HG02610 (cell line): ENCODE results near the gene FGF23.
"Not testable (repeated sequence)": the region's sequence is repeated elsewhere in the genome, so short reads cannot be mapped to it uniquely, and the experiment has no call there.

Experiments used
- ATAC-seq: cut with Tn5 transposase; IDR thresholded peaks from one replicate; pipeline ENCODE4 v1.9.1; 2021; ENCODE audit warnings: mild to moderate bottlenecking, moderate library complexity; ENCODE audit not compliant: unreplicated experiment

The FGF23 gene

DNA sequence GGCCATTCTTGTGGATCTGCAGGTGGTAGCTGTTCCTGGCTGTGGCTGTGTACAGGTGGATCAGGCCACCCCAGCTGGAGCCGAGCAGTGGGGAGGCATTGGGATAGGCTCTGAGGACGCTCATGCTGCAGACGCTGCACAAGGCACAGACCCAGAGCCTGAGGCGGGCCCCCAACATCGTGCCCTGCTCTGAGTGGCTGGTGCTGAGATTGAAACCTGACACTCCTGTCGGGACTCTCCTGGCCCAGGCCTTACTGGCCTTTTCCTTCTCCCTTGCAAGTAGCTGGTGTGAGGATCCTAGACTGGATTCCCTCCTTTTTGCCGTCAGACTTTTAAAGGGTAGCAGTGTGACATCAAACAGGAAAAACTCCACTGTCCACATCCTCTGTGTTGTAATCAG is at the start of gene FGF23:
Gene FGF23, minus strand, starts transcription at position 308 of the 400 bp plus-strand sequence. Its CDS starts 130 bp downstream, at position 178.
- ATAC-seq, result no peak

DNA sequence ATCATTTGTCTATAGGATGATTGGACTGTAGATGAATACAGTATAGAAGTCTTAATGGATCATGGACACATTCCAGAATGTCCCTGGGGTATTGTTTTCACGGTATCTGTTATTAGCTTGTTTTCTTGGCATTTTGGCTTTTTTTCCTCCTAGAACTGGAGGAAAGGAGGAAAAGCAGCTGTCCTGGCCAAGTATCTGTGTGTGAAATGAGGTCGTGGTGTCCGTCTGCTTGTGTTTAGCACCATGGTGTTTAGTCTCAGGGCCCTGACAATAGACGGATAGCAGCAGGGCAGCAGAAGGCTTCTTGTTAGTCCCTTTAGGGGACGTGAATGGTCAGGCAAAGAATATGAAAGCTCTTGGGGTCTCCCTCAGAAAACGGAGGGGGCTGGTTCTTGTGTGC is 44.9 kb upstream of the FGF23 start:
- ATAC-seq, result no peak

DNA sequence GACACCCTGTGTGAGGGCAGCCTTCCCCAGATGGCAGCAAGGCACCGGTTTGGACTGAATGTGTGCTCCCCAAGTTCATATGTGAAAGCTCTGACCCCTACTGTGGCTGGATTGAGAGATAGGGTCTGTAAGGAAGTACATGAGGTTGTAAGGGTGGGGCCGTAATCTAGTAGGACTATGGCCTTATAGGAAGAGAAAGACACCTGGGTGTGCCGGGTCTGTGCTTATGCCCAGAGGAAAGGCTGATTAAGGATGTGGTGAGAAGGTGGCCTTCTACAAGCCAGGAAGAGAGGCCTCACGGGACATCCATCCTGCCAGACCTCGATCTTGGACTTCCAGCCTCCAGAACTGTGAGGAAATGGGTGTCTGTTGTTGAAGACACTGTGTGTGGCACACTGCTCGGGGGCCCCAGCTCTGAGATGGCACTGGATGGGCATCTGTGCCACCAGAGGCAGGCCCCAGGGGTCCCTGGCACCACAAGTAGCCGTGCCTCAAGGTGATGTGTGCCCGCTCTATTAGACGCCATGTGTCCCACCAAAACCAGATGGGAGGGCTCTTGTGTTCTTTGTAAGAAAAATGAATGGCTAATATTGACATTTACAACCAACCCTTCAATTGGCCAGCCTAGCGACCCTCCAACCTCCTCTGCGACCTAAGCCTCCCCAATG is 44.1 kb upstream of the FGF23 start:
- ATAC-seq, result no peak

DNA sequence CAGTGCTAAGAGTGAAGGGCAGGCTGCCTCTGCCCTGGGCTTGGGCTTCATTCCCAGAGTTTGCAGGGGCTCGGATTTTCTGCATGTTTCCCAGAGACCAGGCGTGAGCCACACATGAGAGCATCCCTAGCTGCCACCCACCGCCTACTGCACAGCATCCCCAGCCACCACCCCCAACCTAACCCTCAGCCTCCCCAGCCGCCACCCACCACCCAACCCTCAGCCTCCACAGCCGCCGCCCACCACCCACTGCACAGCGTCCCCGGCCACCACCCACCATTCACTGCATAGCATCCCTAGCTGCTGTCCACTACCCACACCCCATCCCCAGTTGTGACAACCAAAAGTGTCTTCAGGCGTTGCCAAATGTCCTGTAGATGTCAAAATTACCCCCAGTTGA is 43.5 kb upstream of the FGF23 start:
- ATAC-seq, result no peak

DNA sequence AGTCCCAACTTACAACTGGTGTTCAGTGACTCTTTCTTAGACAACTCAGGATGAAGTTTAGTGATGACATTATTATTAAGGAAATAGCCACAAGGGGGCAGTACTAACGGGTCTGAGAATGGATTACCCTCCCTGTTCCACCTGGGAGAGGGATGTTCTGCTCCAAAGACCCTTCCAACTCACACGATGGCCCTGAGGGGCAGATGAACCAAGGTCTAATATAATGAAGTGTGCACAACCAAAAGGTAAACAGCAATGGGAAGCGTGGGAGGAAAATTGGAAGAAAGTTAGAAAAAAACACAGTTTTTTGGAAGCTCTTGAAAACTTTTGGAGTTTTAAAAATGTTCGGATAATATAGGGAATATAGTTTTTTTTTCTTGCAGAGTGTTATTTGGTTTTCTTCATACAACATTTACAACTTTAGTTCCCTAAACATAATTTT is 42.1 kb upstream of the FGF23 start:
- no peak for ATAC-seq

DNA sequence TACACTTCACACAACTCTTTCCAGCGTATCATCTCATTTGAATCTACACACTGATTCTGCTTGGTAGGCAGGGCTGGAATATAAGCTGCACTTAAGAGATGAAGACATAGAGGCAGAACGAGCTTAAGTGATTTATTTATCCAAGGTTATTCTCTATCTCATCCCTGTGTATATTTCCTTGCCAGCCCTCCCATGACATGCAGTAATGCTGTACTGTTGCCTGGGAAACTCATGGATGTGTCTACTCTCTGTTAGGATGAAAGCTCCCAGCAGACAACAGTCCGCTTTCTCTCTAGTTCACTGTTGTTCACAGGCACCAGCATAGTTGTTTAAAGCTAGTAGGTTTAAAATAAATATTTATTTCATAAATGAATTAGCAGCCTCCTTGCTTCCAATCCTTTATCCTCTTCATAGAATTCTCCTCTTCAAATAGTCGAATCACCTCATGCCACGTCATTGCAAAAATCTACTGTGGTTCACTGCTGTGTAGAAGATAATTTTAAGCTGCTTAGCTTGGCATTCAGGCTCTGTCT is 40.7 kb upstream of the FGF23 start:
- ATAC-seq, result no peak

DNA sequence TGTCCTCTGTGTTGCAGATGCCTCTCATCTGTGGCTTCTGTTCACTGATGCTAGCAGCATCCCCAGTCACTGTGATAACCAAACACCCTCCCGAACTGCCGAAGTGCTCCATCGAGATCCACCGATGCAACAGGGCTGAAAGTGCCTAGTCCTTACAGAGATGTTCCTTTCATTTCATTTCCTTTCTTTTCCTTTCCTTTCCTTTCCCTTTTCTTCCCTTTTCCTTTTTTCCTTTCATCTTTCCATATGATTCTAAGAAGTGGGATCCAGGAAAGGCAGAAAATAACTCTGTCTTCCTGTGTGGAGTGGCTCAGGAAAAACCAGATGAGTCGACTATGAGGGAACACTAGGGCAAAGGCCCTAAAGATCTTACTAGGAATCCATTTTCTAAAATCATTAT is 39.4 kb upstream of the FGF23 start:
- ATAC-seq, result no peak

DNA sequence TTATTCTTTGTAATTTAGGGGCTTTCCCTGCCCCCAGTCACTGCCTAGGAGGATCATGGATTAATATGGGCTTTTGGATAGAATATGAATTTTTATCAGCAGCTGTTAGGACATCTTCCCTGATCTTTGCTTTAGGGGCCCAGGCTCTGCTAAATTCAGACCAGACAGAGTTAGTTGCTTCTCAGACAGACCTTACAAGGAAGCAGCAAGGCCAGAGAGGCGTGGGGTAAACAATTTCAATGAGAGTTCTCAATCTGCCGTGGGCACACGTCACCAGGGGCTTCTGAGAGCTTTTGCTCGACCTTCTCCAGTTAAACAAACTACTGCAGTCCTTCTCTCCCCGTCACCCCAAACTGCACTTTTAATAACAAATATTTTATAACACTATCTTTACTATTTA is 38.4 kb upstream of the FGF23 start:
- no peak for ATAC-seq

DNA sequence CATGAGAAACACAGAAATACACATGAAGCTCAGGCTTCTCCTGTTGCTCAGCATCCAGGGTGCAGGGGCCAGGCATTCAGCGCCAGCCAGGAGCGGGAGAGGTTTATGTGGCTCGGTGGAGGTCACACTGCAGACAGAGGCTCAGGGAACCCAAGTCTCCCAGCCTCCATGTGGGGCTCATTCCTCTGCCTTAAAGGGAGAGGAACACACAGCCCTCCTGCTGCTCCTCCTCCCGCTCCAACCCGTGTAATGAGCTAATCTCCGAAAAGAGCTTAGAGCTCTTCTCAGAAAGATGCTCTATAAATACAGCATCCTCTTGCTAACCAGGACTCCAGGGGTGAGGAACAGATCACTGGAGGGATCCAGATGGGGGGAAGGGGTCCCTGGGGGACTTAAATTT is 37.9 kb upstream of the FGF23 start:
- ATAC-seq, result no peak

DNA sequence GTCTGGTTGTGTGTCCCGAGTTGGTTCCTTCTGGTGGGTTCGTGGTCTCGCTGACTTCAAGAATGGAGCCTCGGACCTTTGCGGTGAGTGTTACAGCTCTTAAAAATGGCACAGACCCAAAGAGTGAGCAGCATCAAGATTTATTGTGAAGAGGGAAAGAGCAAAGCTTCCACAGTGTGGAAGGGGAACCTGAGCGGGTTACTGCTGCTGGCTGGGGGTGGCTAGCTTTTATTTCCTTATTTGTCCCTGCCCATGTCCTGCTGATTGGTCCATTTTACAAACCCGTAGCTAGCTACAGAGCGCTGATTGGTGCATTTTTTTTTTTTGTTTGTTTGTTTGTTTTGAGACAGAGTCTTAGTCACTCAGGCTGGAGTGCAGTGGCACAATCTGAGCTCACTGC is 36.8 kb upstream of the FGF23 start:
- no peak for ATAC-seq

DNA sequence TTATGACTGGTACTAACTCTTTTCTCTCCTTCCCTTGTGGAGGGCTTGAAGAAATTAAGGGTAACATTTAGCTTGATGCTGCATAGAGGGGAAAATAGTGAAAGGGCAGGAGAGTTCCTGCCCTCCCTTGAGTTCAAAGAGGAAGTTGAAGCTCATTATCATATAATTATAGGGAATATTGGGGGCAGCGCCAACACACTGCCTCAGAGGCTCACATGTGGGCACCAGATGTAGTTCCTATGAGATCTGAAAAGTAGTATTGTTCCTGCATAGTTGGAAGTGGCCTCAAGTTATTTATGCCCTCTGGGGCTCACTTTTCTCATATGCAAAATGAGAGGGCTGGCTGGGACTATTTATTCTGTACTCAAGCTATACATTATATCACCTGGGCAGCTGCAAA is 33.0 kb upstream of the FGF23 start:
- no peak for ATAC-seq

DNA sequence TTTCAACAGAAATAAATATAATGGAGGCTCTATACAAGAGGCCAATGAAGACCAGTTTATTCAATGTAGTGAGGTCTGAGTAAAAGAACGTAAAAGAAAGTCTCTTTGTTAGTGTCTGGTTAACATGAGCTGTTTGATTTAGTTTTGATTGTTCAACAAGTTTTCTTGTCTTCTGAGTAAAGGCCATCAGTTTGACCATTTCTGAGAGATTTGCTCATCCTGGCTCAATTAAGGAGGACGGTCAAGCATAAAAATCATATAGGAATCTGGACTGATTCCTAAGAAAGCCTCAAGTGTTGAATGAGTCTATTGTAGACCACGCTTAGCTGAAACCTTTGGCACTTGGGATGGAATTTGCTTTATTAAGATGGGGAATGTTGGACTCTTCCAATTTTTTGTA is 32.5 kb upstream of the FGF23 start:
- ATAC-seq, result no peak

DNA sequence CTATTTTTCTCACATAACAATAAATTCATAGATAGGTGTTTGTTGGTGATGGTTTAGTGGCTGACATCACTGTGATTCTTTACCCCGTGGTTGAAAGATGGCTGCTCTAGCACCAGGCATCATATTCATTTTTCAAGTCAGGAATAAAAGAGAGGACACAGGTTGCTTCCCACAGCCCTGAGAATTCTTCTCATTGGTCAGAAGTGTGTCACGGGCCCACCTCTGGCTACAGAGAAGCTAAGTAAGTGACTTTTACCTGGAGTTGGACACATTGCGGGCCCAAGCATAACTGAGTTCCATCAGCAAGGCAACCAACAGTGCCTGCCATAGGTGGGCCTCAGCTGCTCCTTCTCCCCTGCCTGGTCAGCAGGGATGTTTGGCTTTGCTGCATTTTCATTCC is 27.6 kb upstream of the FGF23 start:
- ATAC-seq, result no peak

DNA sequence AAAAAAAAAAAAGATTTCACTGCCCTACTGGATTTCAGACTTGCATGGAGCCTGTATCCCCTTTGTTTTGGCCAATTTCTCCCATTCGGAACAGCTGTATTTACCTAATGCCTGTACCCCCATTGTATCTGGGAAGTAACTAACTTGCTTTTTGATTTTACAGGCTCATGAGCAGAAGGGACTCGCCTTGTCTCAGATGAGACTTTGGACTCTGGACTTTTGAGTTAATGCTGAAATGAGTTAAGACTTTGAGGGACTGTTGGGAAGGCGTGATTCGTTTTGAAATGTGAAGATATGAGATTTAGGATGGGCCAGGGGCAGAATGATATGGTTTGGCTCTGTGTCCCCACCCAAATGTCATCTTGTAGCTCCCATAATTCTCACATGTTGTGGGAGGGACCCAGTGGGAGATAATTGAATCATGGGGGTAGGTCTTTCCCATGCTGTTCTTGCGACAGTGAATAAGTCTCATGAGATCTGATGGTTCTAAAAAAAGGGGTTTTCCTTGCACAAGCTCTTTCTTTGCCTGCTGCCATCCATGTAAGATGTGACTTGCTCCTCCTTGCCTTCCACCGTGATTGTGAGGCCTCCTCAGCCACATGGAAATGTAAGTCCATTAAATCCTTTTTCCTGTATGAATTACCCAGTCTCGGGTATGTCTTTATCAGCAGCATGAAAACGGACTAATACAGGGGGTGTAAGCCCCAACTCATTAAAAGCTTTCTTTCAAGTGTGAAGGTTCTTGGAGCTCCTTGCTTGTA is 25.5 kb upstream of the FGF23 start:
- not testable (repeated sequence) for ATAC-seq

DNA sequence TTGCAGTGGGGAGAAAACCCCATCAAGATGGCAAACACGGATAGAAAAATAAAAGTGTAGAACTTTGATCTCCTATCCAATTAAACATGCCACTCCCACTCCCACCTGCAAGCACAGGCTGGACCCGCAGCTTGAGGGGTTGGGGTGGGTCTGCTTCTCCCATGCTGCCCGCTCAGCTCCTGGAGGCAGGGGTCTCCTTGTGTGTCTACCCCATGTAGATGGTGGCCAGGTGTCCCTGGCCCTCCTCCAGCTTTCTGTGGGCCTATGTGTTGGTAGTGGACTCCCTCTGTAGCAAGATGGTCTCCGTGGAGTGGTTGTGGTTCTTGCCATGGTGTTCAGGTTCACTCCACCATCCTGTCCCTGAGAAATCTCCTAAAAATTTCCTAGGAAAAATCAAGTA is 23.5 kb upstream of the FGF23 start:
- no peak for ATAC-seq

DNA sequence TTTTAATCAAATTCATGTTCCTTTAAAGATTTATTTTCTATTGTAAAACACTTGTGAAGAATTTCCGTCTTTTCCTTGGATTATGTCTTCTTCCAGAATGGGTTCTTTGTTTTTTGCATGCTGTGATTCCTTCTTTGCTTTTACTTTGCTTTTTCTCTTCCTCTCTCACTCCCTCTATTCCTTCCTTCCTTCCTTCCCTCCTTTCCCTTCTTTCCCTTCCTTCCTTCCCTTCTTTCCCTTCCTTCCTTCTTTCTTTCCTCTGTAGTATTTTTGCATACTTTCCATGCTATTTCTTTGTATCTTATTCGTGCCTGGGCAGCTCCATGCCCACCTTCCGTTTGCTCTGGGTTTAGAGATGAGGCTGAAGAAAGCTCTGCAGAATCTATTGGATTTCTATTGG is 21.6 kb upstream of the FGF23 start:
- ATAC-seq, result no peak

DNA sequence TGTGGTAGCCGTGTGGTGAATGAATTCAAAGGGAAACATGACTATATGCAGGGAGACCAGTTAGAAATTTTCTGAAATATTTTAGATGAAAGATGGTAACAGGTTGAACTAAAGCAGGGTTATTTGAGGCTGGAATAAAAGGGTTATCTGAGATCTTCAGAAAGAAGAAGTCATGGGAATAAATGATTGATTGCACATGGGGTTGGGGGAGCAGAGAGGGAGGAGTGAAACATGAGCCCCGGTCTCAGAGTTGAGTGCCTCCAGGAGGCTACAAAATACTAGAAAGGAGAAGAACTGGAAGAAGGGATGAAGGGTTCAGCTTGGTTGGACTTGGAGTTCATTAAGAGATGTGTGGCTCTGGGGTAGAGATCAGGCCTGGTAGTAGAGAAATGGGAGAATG is 16.3 kb upstream of the FGF23 start:
- no peak for ATAC-seq

DNA sequence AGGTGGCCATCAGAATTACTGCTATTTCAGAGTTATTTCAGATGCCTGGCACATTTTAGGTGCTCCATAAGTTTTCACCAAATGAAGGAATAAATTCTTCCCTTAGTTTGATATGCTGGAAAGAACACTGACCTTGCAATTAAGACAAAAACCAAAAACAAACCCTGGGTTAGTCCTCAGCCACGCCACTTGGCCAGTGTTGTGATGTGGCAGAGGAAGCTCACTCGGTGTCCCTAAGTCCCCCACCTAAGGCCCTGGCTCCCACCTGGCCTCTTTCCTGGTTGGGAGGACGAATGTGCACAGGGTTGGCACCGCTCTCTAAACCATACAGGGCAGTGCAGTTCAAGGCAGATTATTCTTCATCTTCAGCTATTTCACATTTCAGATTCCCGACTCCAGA is 13.7 kb upstream of the FGF23 start:
- ATAC-seq, result no peak

DNA sequence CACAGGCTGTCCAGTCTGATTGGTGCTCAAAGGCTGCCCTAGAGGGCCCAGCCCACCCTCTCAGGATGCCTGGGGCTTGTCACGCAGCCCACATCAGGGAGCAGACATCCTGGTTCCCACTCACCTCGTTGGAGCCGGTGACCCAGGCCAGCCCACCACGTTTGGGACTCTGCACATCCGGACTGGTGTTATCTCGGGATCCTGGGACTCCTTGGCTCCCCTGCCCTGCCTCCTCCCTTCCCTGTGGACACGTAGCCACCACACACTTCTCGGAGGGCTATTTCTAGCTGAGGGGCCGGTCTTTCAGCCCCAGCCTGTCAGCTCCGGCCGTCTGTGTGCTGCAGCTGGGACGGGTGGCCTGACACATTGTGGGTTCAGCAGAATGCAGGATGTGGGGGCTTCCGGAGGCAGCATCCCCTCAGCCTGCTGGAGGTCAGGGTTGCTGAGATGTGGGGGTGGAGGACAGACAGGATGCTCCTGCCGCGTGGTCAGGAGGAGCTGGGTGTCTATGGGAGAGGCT is 12.8 kb upstream of the FGF23 start:
- ATAC-seq, result no peak

DNA sequence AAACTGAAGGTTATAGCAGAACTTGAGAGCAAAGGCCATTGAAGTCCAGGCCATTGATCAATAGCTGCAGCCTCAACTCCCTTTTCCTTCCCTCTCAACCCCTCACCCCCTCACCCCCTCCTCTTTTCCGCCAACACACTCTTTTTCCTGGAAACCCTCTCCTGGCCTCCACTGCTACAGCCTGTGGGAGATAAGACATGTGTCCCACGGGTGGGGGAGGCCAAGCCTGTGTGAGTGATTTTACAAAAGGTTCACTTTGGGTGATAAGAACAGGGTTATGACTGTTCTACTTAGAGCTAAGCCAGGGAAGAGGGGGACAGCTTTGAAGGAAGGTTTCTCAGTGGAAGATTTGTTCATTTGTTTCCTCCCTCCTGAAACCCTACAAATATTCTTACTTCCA is 9.2 kb upstream of the FGF23 start:
- no peak for ATAC-seq

DNA sequence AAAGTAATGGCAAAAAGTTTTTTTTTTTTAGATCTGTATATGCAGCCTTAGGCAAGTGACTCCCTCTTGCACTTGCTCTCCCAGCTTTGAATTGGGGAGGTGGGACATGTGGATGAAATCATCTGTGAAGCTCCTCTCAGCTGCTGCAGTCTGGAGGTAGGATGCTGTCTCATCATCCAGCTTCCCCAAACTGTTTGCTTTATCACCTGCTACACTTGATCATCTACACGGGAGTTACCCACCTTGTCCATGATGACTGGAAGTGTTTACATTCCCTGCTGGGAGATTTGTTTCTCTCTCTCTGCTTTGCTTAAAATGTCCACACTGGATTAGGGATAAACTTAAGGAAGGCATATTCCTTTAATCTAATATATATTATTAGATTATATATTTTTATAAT is 8.5 kb upstream of the FGF23 start:
- no peak for ATAC-seq

DNA sequence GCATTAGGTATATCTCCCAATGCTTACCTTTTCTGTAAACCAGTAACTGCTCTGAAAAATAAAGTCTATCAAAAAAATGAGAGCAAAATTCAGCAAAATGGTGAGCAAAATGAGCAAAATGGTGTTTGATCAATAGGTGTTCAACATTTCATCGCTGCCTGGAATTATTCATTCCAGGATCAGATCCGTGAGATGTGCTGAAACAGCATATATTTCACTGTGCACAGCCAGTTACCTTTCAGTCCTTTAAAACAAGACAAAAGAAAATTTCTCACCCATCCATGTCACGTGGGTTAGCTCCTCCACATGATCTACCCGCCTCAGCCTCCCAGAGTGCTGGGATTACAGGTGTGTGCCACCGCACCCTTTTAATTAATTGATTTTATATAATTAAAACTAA is 8.1 kb upstream of the FGF23 start:
- ATAC-seq, result no peak
